Anterior cingulate cortex (tissue), 58 donors: ENCODE data around the gene METTL23.
A peak's percentile ranks its signal among the peaks of the same experiment; 100 is the strongest.
"Not testable (repeated sequence)": the region's sequence is repeated elsewhere in the genome, so short reads cannot be mapped to it uniquely, and the experiment has no call there.

Experiments used
- DNase-seq, 58 donors: peaks; one replicate each; lab custom pipeline; 2025; lab: John Stamatoyannopoulos, UW

METTL23 gene

DNA sequence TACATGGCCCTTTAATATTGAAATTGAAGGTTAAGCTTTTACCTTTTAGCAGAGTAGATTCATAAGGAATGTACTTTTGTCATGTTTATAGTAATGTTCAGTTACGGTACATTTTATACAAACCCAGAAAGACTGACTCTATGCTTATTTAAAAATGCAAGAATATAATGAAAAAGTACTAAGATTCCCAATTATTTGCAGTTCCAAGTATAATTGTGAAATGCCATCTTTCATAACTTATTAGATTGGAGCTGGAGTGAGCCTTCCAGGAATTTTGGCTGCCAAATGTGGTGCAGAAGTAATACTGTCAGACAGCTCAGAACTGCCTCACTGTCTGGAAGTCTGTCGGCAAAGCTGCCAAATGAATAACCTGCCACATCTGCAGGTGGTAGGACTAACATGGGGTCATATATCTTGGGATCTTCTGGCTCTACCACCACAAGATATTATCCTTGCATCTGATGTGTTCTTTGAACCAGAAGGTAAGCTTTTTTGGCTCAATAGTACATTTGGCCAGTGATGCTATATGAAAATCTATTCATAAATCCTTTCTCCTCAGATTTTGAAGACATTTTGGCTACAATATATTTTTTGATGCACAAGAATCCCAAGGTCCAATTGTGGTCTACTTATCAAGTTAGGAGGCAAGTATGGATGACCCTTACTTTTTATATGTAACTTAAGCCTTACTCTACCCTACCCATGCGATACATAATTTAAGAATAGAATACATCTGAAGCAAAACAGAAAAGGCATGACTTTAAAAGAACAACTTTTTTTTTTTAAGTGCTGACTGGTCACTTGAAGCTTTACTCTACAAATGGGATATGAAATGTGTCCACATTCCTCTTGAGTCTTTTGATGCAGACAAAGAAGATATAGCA, 6.3 kb downstream of the METTL23 start:
- DNase-seq, result no peak

DNA sequence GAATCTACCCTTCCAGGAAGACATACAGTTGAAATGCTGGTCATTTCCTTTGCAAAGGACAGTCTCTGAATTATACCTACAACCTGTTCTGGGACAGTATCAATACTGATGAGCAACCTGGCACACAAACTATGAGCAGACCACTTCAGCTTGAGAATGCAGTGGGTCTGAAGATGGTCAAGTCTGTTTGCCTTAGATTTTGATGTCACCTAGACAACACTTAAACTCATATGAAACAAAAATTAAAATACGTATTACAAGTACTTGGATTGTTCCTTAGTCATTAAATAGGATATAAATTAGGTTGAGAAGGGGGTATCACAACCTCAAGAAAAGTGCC, 6.9 kb downstream of the METTL23 start:
- DNase-seq, result no peak

DNA sequence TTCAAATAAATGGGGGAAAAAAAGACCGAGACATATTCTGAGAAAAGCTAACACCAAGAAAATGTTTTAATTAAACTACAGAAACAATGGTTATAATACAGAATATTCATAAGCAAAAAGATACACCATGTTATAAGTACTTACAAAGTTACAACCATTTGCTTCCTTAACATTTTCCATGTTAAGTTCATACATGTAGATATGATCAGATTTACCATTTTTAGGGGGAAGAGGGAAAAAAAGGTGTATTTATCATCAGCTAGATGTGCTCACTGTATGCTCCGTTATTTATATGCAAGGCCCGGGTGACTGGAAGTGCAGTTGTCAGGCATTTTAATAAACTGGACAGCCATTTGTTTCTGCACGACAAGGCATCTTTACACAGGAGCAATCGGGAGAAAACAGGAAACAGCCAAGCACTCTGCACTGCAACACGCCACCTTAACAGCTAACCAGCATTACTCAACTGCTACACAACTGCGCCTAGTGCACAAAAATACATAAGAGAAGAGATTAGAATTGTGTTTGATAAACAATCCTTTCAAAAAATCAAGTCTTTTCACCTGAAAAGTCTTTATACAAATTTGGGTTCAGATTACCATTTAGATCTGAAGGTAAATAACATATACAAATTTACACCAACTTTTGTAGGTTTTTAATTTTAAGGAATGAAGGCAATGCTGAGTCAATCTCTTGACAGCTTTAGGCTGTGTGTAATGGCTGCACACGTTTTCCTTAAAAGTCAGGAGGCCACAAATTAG, 7.6 kb downstream of the METTL23 start:
- no peak for DNase-seq

DNA sequence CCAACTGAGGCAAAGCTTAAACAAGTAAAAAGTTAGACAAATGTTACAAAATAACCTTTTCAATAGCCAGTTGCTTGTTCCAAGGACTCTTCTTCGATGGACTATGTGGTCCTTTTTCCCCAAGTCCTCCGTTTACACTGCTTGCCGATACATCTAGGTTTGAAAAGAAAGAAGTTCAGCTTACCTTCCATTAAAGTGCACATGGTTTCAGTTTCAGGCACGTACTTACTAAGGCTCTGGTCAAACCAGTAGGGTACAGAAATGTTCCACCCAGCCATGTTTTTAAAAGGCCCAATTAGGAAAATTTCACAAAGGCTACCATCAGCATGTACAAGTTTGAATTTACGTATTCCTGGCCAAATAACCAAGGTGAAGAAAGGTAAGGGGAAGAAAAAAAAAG, 8.4 kb downstream of the METTL23 start:
- DNase-seq, result no peak

DNA sequence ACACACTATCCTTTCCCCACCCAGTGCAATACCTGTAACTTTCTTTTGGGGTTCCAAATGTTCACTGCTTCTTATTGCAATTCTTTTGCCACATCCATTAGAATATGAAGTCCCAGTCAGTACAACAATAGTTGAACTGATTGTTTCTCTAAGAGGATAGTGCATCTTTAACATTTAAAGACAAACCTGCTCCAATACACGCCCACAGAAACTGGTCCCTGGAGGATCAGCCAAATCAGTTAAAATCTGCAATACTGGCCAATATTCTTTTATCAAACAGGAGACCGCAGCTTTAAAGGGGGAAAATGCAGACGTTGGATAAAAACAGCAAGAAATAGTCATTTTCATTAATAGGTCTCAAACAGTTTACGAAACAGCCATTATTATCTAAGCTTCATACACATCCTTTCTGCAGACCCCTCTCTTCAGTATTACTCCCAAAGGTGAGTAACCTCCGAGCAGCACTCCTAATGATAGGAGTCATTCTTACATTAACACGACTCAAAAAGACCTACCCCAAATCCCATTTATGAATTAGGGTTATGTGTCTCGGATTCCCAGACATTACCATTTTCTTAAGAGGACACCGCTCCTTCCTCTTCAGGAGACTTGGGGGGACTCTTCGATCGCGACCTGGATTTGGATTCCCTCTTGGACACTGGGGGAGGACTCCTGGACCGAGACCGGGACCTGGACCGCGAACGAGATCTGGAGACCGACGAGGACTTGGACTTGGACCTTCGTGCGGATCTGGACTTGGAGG, 9.1 kb downstream of the METTL23 start:
- no peak for DNase-seq

DNA sequence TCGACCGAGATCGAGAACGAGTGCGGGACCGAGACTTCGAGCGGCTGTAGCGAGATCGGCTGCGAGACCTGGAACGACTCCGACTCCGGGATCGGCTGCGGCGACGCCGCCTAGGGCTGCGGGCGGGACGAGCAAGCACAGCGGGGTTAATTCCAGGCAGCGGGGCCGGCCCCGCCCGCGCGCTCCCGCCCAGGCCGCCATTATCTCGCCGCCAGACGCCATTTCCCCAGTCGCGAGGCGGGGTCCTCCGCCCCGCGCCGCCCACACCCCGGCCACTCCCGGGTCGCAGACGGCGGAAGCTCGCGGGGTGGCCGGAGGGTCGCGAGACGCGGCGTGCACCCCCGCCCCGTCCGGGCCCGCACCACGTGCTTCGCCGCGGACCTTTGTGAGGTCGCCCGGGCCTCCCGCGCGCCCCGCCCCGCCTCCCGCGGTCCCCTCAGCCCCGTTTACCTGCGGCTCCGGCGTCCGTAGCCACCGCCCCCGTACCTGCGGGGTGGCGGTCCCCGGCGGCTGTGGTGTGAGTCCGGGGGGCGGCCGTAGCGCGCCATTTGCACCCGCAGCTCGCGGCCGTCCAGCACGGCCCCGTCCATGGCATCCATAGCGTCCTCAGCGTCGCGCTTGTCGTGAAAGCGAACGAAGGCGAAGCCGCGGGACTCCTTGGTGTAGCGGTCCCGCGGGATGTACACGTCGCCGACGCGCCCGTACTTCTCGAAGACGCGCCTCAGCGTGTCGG, 9.9 kb downstream of the METTL23 start:
- peak in 55 of 58 donors; percentile 10 to 79 (median 63) for DNase-seq

DNA sequence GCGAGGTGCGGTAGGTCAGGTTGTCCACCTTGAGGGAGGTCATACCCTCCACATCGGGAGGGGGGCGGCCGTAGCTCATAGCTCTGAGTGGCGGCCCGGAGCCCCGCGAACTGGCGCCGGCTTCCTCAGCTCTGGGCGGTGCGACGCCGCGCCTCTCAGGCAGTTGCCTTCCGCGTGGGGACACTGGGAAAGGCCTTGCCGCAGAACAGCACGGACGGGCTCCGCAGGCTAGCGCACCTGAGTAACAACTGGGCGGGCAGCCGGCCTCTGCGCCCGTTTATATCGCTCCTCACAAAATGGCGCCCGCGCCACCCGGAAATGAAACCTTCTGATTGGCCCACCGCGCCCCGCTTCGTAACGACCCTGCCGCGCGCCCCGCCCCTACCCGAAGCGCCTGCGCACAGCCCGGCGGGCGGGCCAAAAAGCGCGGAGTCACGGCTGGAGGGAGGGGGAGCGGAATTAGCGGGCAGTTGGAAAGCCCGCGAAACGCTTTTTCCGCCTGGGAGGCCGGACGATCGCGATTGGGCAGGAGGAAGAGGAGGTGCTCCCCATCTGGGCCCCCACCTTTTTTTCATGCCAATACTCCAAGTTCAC, 10.5 kb downstream of the METTL23 start, which contains the start of gene SRSF2:
TSS of gene SRSF2 (minus strand) at position 250 of the 594 bp plus-strand sequence. CDS start at position 79, 171 bp downstream.
- DNase-seq, result peak; percentile 89 to 99 (median 98)

DNA sequence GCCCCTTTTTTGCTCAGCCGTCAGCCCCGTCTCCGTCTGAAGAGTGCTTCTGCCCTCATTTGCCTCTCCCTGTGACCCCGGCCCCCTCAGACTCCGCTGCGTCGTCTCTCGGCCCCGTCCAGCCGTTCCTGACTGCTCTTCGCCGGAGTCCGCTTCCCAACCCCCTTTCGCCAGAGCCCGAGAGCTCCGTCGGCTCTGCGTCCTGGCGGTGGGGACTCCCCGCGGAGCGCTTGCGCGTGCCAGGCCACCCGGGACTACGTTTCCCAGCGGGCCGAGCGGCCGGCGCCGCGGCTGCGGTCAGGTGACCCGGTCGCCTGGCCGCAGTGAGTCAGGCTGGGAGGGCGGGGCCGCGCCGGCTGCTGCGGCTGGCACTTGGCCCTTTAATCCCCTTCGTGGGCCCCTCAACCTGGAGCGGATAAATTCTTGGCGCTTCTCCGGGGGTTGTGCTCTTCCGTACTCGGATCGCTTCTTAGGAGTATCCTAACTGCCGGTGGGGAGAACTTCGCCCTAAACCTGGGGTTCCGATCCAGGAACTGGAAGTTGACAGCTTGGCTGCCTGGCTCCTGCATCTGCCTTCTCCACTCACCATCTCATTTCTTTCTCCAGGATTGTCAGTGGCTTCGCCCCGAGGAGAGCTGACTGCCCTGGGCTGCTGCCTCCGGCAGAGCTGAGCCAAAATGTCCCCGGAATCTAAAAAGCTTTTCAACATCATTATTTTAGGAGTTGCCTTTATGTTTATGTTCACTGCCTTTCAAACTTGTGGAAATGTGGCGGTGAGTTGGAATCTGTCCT, 11.2 kb downstream of the METTL23 start, which contains the start of gene MFSD11:
TSS of gene MFSD11 (plus strand) at position 444 of the 792 bp plus-strand sequence. CDS start at position 678, 234 bp downstream.
- peak in 57 of 58 donors; percentile 75 to 98 (median 93) for DNase-seq

DNA sequence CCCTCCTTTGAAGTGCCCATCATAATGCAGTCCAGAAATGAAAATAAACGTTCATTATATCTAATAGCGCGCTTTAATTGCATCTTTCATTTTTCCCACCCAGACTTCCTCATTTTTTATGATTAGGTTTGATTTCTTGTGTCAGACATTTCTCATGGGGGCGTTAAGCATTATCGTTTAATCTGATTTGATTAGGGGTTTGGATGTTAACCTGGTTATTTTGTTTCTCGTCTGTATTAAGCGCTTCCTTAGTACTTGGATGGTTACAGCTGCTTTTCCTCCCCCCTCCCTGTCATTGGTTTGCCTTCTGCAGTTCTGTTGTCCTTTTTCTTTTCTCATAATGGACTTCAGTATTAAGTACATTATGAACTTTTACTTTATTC, 11.8 kb downstream of the METTL23 start:
- no peak for DNase-seq

DNA sequence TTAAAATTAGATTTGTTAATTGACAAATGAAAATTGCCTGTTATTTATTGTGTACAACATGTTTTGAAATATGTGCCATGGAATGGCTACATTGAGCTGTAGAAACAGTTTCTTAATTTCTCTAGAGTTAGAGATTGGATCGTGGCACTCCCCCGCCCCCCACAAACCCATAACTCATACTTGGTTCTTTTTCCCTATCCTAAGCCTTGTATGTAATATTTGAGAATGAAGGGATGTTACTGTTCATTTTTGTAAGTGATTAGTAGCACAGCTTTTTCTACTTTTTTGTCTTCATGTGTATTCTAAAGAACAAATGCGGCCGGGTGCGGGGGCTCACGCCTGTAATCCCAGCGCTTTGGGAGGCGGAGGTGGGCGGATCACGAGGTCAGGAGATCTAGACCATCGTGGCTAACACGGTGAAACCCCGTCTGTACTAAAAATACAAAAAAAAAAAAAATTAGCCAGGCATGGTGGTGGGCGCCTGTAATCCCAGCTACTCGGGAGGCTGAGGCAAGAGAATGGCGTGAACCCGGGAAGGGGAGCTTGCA, 13.0 kb downstream of the METTL23 start:
- not testable (repeated sequence) for DNase-seq

DNA sequence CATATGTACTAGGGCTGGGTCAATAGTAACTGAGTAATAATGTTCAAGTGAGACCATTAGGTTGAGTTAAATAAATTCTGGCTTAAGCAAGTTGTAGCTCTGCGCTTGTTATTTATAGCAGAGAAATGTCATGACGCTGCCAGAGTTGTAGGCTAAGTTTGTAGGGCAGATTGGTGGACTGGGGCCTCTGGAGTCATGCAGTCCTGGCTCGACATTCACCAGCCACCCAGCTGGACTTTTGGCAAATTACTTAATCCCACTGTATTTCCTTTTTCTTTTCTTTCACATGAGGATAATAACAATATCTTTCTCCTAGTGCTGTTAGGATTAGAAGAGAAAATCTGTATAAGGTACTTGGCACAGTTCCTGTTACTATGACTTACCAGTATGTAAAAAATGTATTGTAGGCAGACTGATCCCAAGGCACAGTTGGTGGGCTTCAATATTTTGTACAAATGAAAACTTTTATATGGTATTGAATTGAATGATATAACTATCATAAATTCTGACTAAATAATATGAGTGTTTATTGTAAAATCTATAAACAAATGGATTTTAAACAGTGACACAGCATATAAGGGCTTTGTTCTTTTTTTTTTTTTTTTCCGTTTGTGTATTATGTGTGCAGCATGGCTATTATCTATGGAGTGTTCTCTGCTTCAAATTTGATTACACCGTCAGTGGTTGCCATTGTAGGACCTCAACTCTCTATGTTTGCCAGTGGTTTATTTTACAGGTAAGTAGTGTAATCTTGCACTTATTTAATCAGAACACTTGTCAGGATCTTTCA, 13.9 kb downstream of the METTL23 start:
- DNase-seq, result no peak

DNA sequence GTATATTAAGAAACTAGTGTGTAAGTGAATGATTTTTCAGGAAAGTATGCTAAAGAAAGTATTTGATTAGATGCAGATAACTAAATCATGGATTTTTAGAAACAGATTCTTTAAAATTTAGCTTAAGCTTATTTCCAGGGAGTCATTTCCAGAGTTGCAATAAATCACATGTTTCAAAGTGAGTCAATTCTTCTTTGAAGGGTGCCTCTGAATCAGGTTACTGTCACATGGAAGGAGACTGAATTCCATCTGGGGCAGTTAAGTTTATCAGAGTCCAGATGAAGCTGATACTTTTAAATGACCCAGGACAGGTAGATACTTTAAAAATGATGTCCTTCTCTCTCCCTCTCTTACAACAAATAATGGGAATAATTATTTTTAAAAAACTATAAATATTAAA, 16.3 kb downstream of the METTL23 start:
- no peak for DNase-seq

DNA sequence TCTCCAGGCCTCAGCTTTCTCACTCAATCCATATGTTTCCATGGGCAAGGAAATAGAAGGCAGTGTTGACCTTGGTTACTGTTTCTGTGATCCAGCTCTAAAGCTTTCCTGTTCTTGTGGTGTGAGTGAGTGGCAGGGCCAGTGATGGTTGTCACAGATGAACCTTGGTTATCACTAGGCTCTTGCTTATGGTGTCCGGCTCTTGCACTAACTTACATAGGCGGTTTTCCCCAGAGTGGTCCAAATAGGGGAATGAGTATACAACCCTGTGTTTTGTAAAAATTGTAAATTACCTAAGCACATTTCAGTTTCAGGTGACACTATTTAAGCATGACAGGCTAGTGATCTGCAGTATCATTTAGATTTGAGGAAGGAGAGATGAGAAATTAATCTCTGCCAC, 18.1 kb downstream of the METTL23 start:
- no peak for DNase-seq

DNA sequence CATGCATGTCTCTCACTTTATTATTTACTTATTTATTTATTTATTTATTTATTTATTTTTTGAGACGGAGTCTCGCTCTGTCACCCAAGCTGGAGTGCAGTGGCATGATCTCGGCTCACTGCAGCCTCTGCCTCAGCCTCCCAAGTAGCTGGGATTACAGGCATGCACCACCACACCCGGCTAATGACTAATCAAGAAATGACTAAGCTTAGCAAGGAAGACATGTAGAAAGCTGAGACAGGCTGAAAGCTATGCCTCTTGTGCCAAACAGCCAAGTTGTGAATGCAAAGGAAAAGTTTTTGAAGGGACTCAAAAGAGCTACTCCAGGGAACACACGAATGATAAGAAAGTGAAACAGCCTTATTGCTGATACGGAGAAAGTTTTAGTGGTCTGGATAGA, 19.1 kb downstream of the METTL23 start:
- not testable (repeated sequence) for DNase-seq

DNA sequence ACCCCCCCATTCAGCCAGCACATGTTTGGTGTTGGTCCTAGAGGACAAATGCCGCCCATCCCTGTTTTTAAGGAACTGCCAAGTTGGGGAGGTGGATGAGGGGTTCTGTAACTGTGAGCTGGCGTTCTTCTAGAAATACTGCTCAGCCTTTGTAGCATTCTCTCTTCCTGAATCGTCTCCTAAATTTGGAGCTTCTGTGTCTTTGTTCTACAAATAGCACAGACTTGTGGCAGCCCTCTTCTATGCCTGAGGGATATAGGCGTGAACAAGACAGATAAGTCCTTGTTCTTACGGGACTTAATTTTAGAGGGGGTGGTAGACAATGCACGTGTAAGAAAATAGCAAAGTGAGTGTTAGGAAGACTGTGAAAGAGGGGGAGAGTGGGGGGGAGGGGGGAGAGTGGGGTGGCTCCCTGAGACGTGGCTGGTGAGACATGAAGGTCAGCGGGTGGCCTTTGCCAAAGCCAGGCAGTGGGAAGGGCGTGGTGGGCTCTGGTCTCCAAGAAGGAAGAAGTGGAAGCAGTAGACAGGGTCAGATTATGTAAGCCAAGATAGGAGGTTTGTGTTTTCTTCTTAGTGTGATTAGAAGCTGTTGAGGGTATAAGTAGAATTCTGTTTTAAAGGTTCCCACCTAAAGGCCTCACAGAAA, 21.2 kb downstream of the METTL23 start:
- DNase-seq, result no peak

DNA sequence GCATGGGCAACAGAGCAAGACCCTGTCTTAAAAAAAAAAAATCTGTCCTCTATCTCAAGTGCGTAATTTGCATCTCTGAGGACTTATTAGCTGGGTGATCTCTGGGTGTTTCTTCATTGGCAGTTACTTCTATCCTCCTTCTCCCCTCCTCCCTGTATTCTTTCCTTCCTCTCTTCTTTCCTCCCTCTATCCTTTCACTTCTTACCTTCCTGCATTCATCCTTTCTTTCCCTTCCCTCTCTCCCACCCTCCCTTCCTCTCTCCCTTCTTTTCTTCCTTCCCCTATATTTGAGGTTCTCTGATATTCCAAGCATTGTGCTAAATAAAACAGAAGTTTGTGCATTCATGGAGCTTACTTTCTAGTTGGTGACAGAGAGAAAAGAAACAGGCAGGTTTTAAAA, 22.0 kb downstream of the METTL23 start:
- DNase-seq, result no peak

DNA sequence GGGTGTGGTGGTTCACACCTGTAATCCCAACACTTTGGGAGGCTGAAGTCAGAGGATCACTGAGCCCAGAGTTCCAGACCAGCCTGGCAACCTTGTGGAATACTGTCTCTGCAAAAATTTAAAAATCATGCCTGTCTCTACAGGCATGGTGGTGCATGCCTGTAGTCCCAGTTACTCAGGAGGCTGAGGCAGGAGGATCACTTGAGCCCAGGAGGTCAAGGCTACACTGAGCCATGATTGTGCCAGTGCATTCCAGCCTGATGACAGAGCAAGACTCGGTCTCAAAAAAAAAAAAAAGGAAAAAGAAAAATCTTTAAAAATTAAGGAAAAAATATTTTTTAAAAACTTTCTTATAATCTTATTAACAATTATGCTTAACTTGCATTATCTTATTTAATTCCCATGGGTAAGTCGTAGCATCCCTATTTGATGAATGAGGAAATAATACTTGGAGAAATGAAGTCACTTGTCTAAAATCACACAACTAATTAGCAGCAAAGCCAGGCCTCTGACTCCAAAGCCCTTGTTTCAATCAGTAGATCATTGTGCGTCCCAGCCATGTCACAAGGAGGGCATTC, 24.9 kb downstream of the METTL23 start:
- no peak for DNase-seq
